Mucosa of stomach (tissue), 1 donor: ENCODE results near the gene CD55.

Source experiments
- H3K27me3 ChIP-seq: one replicate; pipeline ENCODE4 v1.7.0; 2013; ENCODE audit warnings: mild to moderate bottlenecking, low read length; ENCODE audit not compliant: control insufficient read depth, insufficient read depth
- H3K36me3 ChIP-seq: one replicate; pipeline ENCODE4 v1.7.0; 2013; ENCODE audit warnings: low read length; ENCODE audit not compliant: control insufficient read depth, insufficient read depth
- H3K4me1 ChIP-seq: one replicate; pipeline ENCODE4 v1.7.0; 2013; ENCODE audit warnings: mild to moderate bottlenecking, low read length; ENCODE audit not compliant: control insufficient read depth, insufficient read depth
- H3K4me3 ChIP-seq: one replicate; pipeline ENCODE4 v1.7.0; 2013; ENCODE audit warnings: low read length
- H3K9ac ChIP-seq: one replicate; pipeline ENCODE4 v1.7.0; 2013; ENCODE audit warnings: mild to moderate bottlenecking, low read length, moderate library complexity
- H3K9me3 ChIP-seq: one replicate; pipeline ENCODE4 v1.7.0; 2013; ENCODE audit warnings: mild to moderate bottlenecking, low read length, moderate library complexity; ENCODE audit not compliant: control insufficient read depth
- donor health status: Pancreatic carcinoma.

CD55 gene

GRCh38 chr1:207288315-207288714, 33.2 kb upstream of the CD55 start:
- no peaks in the 10 kb centered on the region for H3K9me3 ChIP-seq
- peaks cover 10% of the 10 kb centered on the region for H3K4me1 ChIP-seq
- H3K4me3 ChIP-seq = no peak overlapping the region
- H3K36me3 ChIP-seq = no peaks in the 10 kb centered on the region
- no peak overlapping the region for H3K9ac ChIP-seq
- no peaks in the 10 kb centered on the region for H3K27me3 ChIP-seq

DNA sequence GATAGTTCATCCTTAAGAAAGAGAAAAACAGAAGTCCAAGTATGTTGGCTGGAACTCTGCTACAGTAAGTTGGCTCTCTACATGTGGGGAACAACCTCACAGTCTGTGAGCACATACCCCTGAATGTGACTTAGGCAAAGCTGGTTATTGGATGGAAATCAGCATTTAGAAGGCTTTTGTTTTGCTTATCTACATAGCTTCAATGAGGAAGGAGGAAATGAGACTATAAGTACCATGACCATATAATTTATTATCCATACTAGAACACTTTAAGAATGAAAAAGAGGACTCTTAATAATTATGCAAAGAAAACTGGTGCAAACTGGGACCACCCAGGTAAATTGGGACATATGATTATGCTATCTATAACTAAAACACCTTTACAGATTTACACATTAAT, 31.7 kb upstream of the CD55 start:
- H3K27me3 ChIP-seq = no peaks in the 10 kb centered on the region
- no peak overlapping the region for H3K9ac ChIP-seq
- H3K4me1 ChIP-seq = no peaks in the 10 kb centered on the region
- H3K4me3 ChIP-seq = no peak overlapping the region
- no peaks in the 10 kb centered on the region for H3K36me3 ChIP-seq
- no peaks in the 10 kb centered on the region for H3K9me3 ChIP-seq

GRCh38 chr1:207291723-207292122, 29.8 kb upstream of the CD55 start:
- Histone ChIP-seq H3K4me1 (no peaks in the 10 kb centered on the region), H3K4me3 (no peak overlapping the region), H3K9me3 (no peaks in the 10 kb centered on the region), H3K27me3 (no peaks in the 10 kb centered on the region), H3K36me3 (no peaks in the 10 kb centered on the region), H3K9ac (no peak overlapping the region)

GRCh38 chr1:207298186-207298585, 23.3 kb upstream of the CD55 start:
- H3K4me3 ChIP-seq = no peak overlapping the region

GRCh38 chr1:207298636-207299398, 22.7 kb upstream of the CD55 start:
- Histone ChIP-seq H3K36me3 (no peaks in the 10 kb centered on the region), H3K4me3 (no peak overlapping the region), H3K9ac (no peak overlapping the region), H3K4me1 (peaks cover 13% of the 10 kb centered on the region), H3K27me3 (no peaks in the 10 kb centered on the region), H3K9me3 (no peaks in the 10 kb centered on the region)

More at GRCh38 chr1:207298186-207298585, 23.3 kb upstream of the CD55 start:
- Histone ChIP-seq H3K27me3 (no peaks in the 10 kb centered on the region), H3K9me3 (no peaks in the 10 kb centered on the region), H3K4me1 (peaks cover 13% of the 10 kb centered on the region), H3K36me3 (no peaks in the 10 kb centered on the region), H3K9ac (no peak overlapping the region)

DNA sequence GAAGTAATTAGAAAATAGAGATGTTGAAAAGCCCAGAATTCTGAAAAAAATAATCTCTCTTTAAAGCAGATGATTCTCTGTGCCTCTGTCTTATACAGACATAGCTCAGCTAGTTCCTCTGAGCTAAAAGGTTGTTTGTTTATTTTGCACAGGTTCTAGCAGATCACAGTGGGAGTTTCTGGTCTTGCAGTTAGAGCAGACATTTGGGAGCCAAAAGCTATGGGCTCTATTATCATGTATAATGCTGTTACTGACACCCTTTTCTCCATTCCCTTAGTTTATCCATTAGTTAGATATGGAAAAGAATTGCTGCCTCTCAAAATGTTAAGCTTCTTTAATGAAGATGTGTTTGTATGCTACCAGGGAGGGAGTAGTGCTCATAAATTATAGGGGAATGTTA, 20.5 kb upstream of the CD55 start:
- Histone ChIP-seq H3K27me3 (no peaks in the 10 kb centered on the region), H3K4me3 (no peak overlapping the region), H3K9ac (no peak overlapping the region), H3K36me3 (no peaks in the 10 kb centered on the region), H3K9me3 (no peaks in the 10 kb centered on the region), H3K4me1 (peaks cover 20% of the 10 kb centered on the region)

GRCh38 chr1:207302618-207303393, 18.7 kb upstream of the CD55 start:
- Histone ChIP-seq H3K36me3 (no peaks in the 10 kb centered on the region), H3K4me3 (no peak overlapping the region), H3K27me3 (no peaks in the 10 kb centered on the region), H3K4me1 (peaks cover 19% of the 10 kb centered on the region), H3K9me3 (no peaks in the 10 kb centered on the region), H3K9ac (no peak overlapping the region)

- no peak overlapping the region for H3K9ac ChIP-seq
- H3K27me3 ChIP-seq = no peaks in the 10 kb centered on the region
- H3K4me3 ChIP-seq = no peak overlapping the region
- H3K36me3 ChIP-seq = no peaks in the 10 kb centered on the region
- peaks cover 10% of the 10 kb centered on the region for H3K4me1 ChIP-seq
- no peaks in the 10 kb centered on the region for H3K9me3 ChIP-seq
Observed at GRCh38 chr1:207304710-207305488, 16.6 kb upstream of the CD55 start.

GRCh38 chr1:207305489-207305873, 16.0 kb upstream of the CD55 start:
- Histone ChIP-seq H3K4me1 (peaks cover 10% of the 10 kb centered on the region), H3K4me3 (no peak overlapping the region), H3K9me3 (no peaks in the 10 kb centered on the region), H3K9ac (no peak overlapping the region), H3K36me3 (no peaks in the 10 kb centered on the region), H3K27me3 (no peaks in the 10 kb centered on the region)

DNA sequence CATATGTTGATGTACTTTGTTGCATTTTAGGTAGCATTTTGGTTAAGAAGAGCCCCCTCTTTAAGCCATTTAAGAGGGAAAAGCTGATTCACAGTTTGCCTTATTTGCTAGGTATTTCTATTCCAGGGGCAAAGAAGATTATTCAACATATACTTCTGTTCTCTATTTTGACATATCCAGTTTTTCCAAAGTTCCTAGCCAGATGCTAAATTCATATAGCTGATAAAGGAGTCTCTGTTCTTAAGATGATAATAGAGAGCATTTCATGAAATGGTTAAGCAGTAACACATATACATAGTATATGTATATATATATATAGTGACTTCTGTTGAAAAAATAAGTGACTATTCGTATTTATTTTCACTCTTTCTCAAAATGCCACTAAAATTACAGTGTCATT, 15.5 kb upstream of the CD55 start:
- Histone ChIP-seq H3K36me3 (no peaks in the 10 kb centered on the region), H3K4me1 (peaks cover 10% of the 10 kb centered on the region), H3K9me3 (no peaks in the 10 kb centered on the region), H3K27me3 (no peaks in the 10 kb centered on the region), H3K9ac (no peak overlapping the region), H3K4me3 (no peak overlapping the region)

GRCh38 chr1:207306603-207307002, 14.9 kb upstream of the CD55 start:
- Histone ChIP-seq H3K4me3 (no peak overlapping the region), H3K9me3 (no peaks in the 10 kb centered on the region), H3K9ac (no peak overlapping the region), H3K36me3 (no peaks in the 10 kb centered on the region), H3K4me1 (peaks cover 10% of the 10 kb centered on the region), H3K27me3 (no peaks in the 10 kb centered on the region)
